GM18951 (cell line): Measurements from ENCODE around the gene SLC39A8.
"Not testable (repeated sequence)": the region's sequence is repeated elsewhere in the genome, so short reads cannot be mapped to it uniquely, and the experiment has no call there.

Experiments
- POLR2A ChIP-seq: IDR thresholded peaks from 4 replicates; pipeline ENCODE4 v1.6.1; 2011; ENCODE audit warnings: mild to moderate bottlenecking; ENCODE audit not compliant: insufficient read length, insufficient read depth; ENCODE audit errors: extremely low read depth
- in situ Hi-C: fragments of 300-500 bp; cut with MboI; formaldehyde crosslinking; loops from one replicate; pipeline ENCODE4 v1.12.0; 2022; ENCODE audit warnings: low sequenced_read_pairs, mixed read lengths, inconsistent platforms; ENCODE audit not compliant: unreplicated experiment

SLC39A8 gene

GRCh38 chr4:102308032-102308799 lies 37.1 kb downstream of the SLC39A8 start:
- in situ Hi-C loops = no loop called here
- no peak for TF ChIP-seq POLR2A

GRCh38 chr4:102305666-102306065 lies 39.6 kb downstream of the SLC39A8 start:
- no peak for TF ChIP-seq POLR2A
- in situ Hi-C loops = no loop called here

DNA sequence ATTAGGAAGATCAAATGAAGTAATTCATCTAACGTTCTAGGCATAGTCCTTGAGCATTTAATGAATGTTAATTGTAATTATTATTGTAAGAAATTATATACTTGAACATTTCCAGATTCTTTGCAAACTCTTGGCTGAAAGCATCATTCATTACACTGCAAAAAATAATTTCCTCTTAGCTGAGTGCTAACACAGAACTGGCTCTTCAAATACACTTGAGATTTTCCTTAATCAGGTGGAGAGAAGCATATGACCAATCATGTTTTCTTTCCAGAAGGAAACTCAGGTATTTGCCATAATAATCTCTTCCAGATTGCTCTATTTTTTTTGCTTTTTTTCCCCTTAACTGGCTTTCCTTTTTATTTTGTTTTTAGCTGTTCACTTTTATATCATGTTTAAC lies 42.5 kb downstream of the SLC39A8 start:
- no peak for TF ChIP-seq POLR2A
- in situ Hi-C loops = no loop called here

DNA sequence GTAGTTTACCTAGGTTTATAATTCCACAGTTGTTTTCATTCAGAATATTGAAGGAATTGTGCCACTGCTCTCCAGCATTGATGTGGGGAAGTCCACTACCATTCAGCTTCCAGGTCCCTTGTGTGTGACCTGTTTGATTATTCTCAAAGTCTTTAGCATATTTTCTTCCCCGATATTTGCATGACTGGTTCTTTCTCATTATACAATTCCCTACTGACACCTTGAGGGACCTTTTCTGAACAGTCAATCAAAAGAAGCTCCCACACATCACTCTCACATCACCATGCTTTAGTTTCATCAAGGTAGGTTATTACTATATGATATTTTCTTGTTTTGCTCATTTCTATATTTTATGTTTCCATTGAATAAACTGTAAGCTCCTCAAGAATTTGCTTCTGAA lies 44.1 kb downstream of the SLC39A8 start:
- no peak for TF ChIP-seq POLR2A
- in situ Hi-C loops = no loop called here

GRCh38 chr4:102299354-102300107 lies 45.8 kb downstream of the SLC39A8 start:
- in situ Hi-C loops = no loop called here
- TF ChIP-seq POLR2A = no peak

DNA sequence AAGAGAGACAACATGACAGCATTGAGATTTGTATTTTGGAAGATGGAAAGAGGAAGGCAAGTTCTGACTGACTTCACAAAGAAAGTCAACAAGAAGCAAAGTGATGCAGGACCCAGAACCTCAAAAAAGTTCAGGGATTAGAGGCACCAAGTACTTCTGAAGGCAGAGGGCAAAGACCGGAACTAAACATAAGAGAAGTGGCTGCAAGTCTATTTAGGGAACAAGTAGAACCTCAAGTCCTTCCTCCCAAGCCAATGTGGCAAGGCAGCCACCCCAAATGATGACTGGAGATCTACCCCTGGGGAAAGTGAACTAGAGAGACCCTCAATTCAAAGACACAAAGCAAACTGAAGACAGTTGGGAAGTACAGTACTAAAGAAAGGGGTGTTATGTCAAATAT lies 46.6 kb downstream of the SLC39A8 start:
- TF ChIP-seq POLR2A = no peak
- in situ Hi-C loops = no loop called here

DNA sequence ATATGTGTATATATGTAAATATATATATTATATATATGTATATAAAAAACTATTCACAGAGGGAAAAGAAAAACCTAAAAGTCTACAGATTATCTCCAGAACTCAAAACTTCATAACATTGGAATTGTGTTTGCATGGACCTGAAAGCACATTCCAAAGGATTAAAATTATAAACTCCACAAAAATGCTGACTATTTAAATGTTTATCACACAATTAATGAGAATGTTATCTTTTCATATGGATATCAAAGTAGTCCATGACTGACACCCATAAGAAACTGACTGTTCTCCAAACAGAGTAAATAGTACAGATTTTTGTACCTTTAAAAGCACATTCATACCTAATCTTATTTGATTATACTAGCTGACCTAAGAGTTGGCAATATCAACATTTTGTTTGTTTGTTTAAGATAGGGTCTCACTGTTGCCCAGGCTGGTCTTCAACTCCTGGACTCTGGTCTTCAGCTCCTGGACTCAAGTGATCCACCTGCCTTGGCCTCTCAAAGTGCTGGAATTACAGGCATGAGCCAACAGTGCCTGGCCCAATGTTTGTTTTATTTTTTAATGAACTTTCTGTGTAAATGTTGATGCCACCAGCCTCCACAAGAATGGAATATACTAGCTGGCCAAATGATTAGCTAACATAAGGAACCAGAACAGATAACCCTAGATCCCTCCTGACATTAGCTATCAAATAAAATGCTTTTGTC lies 50.0 kb downstream of the SLC39A8 start:
- in situ Hi-C loops = no loop called here
- TF ChIP-seq POLR2A = no peak

- in situ Hi-C loops = no loop called here
- no peak for TF ChIP-seq POLR2A
Measured at GRCh38 chr4:102288497-102288896, 56.8 kb downstream of the SLC39A8 start.

DNA sequence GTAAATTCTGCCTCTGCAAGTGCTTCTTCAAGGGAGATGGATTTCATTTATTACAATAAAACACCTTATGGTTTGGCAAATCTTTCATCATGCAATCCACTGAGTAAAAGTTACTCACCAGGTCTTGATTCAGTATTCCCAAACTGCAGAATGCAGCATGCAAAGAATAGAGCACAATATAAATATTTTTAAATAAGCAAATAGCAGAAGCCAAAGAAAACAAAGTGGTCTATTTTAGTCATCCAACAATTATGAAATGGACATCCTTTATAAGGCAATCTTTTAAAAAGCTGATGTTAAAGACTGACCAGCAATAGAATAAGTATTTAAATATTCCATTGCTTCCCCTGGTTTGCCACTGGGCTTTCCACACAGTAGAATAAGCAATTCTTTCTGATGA lies 59.5 kb downstream of the SLC39A8 start:
- in situ Hi-C loops = no loop called here
- no peak for TF ChIP-seq POLR2A

DNA sequence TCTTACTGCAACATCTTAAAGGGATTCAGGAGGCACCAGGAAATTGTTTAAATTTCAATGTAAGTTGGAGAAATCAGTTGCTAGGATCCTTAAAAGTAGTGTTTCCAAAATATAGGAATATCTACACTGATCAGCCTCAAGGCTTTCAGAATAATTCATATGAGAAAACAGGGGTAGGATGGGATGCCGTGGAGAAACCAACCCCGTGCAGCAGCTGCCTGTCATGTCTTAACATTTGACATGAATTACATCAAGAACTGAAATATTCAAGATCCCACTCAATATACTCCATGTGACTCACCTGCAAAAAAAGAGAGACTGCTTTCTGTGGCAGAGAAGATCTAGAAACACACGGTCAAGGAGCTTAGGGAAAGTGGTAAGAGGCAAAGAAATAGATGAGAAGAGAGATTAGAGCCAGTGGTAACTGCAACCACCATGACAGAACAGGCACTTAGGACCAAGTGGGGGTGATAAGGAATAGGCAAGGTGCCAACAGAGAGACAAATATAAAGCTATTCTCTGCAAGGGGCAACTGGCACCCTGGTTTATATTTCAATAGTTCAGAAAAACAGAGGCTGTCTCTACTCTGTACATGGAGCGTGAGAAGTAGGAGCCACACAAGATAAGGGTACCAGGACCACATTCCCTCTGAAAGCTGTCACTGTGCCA lies 64.0 kb downstream of the SLC39A8 start:
- no peak for TF ChIP-seq POLR2A
- in situ Hi-C loops = no loop called here

DNA sequence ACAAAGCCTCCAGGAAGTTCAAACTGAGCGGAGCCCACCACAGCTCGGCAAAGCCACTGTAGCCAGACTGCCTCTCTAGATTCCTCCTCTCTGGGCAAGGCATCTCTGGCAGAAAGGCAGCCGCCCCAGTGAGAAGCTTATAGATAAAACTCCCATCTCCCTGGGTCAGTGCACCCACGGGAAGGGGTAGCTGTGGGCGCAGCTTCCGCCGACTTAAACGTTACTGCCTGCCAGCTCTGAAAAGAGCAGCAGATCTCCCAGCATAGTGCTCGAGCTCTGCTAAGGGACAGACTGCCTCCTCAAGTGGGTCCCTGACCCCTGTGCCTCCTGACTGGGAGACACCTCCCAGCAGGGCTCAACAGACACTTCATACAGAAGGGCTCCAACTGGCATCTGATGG lies 72.0 kb downstream of the SLC39A8 start:
- in situ Hi-C loops = not testable (repeated sequence)

DNA sequence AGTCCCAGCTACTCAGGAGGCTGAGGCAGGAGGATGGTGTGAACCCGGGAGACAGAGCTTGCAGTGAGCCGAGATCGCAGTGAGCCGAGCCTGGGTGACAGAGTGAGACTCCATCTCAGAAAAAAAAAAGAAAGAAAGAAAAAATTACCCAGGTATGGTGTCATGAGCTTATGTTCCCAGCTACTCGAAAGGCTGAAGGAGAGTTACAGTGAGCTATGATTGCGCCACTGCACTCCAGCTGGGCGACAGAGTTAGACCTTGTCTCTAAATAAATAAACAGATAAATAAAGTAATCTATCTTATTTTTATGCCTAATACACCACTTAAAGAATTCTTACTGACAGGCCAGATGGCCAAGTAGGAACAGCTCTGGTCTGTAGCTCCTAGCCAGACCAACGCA lies 73.0 kb downstream of the SLC39A8 start:
- in situ Hi-C loops = no loop called here
- no peak for TF ChIP-seq POLR2A

GRCh38 chr4:102268355-102268754 lies 76.9 kb downstream of the SLC39A8 start:
- in situ Hi-C loops = no loop called here
- TF ChIP-seq POLR2A = no peak
